Measurements from ENCODE around the gene ARHGEF9. TPM values are rescaled to one million over a fixed set of nuclear protein-coding genes. Genes with fewer than 3 reads are reported as not detected.
"Not testable (repeated sequence)": the region's sequence is repeated elsewhere in the genome, so short reads cannot be mapped to it uniquely, and the experiment has no call there.

ARHGEF9 gene
- total RNA-seq, 2 donors from 2014 or later: 97.9 to 116 TPM

DNA sequence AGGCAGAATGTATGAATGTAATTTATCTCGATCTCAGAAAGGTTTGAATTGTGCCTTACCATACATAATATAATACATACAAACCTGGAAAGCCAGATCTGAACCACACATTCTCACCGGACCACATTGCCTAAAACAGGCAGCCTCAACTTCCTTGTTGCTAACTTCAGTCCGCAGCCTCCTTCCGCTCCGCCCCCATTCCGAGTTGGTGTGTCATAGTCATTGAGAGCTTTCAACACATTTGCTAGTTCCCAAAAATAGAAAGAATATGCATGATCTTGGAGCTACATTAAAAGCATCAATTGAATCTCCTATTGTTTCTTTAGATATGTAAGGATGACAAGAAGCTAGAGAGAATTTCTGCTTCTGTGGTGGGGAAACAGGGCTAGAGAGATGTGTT is 127.2 kb downstream of the ARHGEF9 start:
- H3K27ac ChIP-seq: peak overlapping the region; percentile 71 to 84
- ATAC-seq (ENCODE audit: insufficient number of reproducible peaks, low FRiP score, low read depth): no peak

DNA sequence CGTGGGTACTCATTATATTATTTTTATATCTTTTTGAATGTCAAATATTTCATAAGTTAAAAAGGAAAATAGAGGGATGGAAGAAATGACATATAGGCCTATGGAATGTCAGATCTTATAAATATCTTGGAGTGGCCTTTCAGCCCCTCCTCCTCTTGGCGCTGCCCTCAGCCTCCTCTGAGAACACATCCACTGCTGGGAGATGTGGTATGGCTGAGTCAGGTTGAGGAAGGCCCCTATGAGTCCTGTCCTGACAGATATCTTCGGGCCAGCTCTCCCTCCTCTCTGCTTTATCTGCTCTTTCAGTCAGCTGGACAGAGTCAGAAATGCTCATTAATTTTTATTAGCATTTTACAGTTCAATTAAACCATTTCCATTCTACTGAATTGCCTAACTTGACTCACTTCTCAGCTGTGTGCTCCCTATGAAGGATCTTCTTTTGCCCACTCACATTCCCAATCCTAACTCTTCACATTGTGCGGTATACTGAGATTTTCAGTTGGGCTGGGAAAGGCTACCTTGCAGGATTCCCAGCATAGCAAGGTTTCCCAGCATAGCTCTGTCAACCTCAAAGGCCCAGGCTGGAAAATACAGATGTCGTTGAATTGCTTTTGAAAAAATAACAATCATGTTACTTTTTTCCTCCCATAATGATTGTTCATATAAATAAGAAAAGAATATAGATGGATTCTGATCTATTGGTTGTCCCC is 128.0 kb downstream of the ARHGEF9 start:
- TF ChIP-seq, protein P1, sequence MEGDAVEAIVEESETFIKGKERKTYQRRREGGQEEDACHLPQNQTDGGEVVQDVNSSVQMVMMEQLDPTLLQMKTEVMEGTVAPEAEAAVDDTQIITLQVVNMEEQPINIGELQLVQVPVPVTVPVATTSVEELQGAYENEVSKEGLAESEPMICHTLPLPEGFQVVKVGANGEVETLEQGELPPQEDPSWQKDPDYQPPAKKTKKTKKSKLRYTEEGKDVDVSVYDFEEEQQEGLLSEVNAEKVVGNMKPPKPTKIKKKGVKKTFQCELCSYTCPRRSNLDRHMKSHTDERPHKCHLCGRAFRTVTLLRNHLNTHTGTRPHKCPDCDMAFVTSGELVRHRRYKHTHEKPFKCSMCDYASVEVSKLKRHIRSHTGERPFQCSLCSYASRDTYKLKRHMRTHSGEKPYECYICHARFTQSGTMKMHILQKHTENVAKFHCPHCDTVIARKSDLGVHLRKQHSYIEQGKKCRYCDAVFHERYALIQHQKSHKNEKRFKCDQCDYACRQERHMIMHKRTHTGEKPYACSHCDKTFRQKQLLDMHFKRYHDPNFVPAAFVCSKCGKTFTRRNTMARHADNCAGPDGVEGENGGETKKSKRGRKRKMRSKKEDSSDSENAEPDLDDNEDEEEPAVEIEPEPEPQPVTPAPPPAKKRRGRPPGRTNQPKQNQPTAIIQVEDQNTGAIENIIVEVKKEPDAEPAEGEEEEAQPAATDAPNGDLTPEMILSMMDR (IDR thresholded peaks at IDR 0.05): no peak
- DNase-seq (ENCODE audit: low spot score) (no peak), ATAC-seq (ENCODE audit: insufficient number of reproducible peaks, low FRiP score, low read depth) (peak; percentile 50)
- Histone ChIP-seq H3K4me1 (ENCODE audit: control insufficient read depth in 1 of 2, low read depth in 2 of 2) (peaks cover 11 to 26% of the 10 kb centered on the region in 2 donors), H3K9me3 (no peaks in the 10 kb centered on the region), H3K27ac (peak overlapping the region; percentile 59 to 84), H3K36me3 (peaks cover 6% of the 10 kb centered on the region), H3K4me3 (no peak overlapping the region), H3K27me3 (replicated peaks; ENCODE audit: insufficient read depth) (no peaks in the 10 kb centered on the region)

More for the DNA sequence above, 127.2 kb downstream of the ARHGEF9 start:
- peaks cover 4% of the 10 kb centered on the region for H3K36me3 ChIP-seq
- no peaks in the 10 kb centered on the region for H3K27me3 ChIP-seq (replicated peaks; ENCODE audit: insufficient read depth)
- peak; percentile 40 for DNase-seq (ENCODE audit: low spot score)
- H3K4me3 ChIP-seq: no peak overlapping the region
- peaks cover 11 to 26% of the 10 kb centered on the region in 2 donors for H3K4me1 ChIP-seq (ENCODE audit: control insufficient read depth in 1 of 2, low read depth in 2 of 2)
- TF ChIP-seq, protein P1 (IDR thresholded peaks at IDR 0.05): no peak
- no peaks in the 10 kb centered on the region for H3K9me3 ChIP-seq

DNA sequence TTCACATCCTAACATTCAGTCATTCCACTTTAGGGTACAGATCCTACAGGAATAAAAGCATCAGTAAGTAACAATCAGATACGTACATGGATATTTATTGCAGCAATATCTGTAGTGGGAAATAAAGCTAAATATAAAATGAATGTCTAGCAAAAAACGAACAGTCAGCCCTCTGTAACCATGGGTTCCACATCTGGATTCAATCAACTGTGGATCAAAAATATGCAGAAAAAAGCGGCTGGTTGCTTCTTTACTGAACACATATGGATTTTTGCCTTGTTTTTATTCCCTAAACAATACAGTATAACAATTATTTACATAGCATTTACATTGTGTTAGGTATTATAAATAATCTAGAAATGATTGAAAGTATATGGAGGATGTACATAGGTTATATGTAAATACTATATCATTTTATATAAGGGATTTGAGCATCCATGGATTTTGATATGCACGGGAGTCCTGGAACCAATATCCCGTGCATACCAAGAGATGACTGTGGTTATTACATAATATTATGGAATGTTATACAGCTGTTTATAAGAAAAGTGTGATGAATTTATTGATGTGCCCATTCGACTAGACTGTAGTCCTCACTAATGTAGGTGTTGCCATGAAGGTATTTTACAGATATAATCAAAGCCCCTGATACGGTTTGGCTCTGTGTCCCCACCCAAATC is 132.8 kb downstream of the ARHGEF9 start:
- H3K36me3 ChIP-seq: peaks cover 6% of the 10 kb centered on the region
- H3K27ac ChIP-seq: no peak overlapping the region
- TF ChIP-seq, protein P1 (IDR thresholded peaks at IDR 0.05): no peak
- ATAC-seq (ENCODE audit: insufficient number of reproducible peaks, low FRiP score, low read depth) (no peak), DNase-seq (ENCODE audit: low spot score) (no peak)
- no peaks in the 10 kb centered on the region for H3K9me3 ChIP-seq
- no peak overlapping the region for H3K4me3 ChIP-seq
- H3K4me1 ChIP-seq (ENCODE audit: control insufficient read depth in 1 of 2, low read depth in 2 of 2): peaks cover 1 to 3% of the 10 kb centered on the region in 2 donors
- H3K27me3 ChIP-seq (replicated peaks; ENCODE audit: insufficient read depth): no peaks in the 10 kb centered on the region

DNA sequence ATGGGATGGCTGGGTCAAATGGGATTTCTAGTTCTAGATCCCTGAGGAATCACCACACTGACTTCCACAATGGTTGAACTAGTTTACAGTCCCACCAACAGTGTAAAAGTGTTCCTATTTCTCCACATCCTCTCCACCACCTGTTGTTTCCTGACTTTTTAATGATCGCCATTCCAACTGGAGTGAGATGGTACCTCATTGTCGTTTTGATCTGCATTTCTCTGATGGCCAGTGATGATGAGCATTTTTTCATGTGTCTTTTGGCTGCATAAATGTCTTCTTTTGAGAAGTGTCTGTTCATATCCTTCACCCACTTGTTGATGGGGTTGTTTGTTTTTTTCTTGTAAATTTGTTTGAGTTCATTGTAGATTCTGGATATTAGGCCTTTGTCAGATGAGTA is 139.3 kb downstream of the ARHGEF9 start:
- DNase-seq (ENCODE audit: low spot score); H3K4me3 ChIP-seq; H3K27ac ChIP-seq; H3K27me3 ChIP-seq (replicated peaks; ENCODE audit: insufficient read depth); H3K9me3 ChIP-seq; H3K4me1 ChIP-seq (ENCODE audit: control insufficient read depth in 1 of 2, low read depth in 2 of 2); H3K36me3 ChIP-seq; ATAC-seq (ENCODE audit: insufficient number of reproducible peaks, low FRiP score, low read depth): not testable (repeated sequence)

DNA sequence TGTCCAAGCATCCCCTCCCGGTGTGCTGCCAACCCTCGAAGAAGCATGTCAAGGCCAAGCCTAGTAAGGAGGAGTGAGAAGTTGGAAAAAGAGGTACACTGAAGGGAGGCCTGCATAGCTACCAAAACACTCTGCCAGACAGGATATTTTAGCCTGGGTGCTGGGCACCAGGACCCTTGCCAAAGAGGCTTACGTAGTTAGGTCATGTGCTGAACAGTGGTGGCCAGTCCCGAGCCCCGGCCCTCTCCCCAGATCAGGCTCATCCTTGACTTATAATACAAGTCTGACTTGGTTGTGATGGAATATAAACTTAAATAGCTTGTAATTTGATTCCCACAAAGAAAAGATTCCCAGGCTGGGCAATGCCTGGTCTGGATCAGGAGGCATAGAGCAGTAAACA is 149.3 kb downstream of the ARHGEF9 start:
- TF ChIP-seq, protein P1 (IDR thresholded peaks at IDR 0.05): no peak
- no peak for ATAC-seq (ENCODE audit: insufficient number of reproducible peaks, low FRiP score, low read depth)
- Histone ChIP-seq H3K4me3 (no peak overlapping the region), H3K27ac (peak overlapping the region in 1 of 2 donors; percentile 38), H3K36me3 (peaks cover 16% of the 10 kb centered on the region), H3K27me3 (replicated peaks; ENCODE audit: insufficient read depth) (no peaks in the 10 kb centered on the region), H3K9me3 (no peaks in the 10 kb centered on the region), H3K4me1 (ENCODE audit: control insufficient read depth in 1 of 2, low read depth in 2 of 2) (no peaks in the 10 kb centered on the region)
- DNase-seq (ENCODE audit: low spot score): no peak
